Right lobe of liver (tissue), 4 donors: ENCODE measurements around the gene GRIN2C.

Experiments used
- POLR2A ChIP-seq: fragments of 450-650 bp; IDR thresholded peaks from one replicate; pipeline ENCODE4 v1.6.1; 2017; ENCODE audit warnings: antibody characterized with exemption, mild to moderate bottlenecking
- TF ChIP-seq, protein P1 (sequence below), 4 donors: fragments of 200-600 bp in 3 of 4; fragments of 450-650 bp in 1 of 4; IDR thresholded peaks; one replicate each; pipeline versions ENCODE4 v1.5.1 to v1.8.0; 2016 to 2022; ENCODE audit warnings: antibody characterized with exemption in 4 of 4, mild to moderate bottlenecking in 2 of 4
- donor health status: DM: no; HTN: no; CAD: no.
- donor health status: DM: no; HTN: no; CAD: no.
- donor health status: DM: no; HTN: yes; CAD: no.

DNA sequence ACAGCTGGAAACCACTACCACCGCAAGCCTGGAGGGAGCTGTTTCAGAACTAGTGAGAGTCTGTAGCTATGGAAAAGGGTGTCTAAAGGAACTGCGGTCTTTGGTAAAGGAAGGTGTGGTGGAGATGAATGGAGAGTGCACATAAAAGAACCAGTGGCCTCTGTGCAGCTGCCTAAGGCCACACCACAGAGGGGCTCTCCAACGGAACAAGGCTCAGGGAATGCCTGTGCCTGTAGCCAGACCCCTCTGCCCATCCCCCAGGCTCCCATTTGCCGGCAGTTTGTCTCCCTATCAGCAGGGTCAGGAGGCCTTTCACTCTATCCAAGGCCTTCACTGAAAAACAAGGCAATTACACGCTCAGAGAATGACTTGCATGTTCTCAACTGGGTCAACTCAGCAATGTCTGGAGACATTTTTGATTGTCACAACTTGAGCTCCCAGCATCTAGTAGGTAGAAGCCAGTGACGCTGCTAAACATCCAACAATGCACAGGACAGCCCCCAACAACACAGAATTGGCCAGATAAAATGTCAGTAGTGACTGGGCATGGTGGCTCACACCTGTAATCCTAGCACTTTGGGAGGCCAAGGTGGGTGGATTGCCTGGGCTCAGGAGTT is 16.4 kb upstream of the GRIN2C start:
- TF ChIP-seq, protein P1, sequence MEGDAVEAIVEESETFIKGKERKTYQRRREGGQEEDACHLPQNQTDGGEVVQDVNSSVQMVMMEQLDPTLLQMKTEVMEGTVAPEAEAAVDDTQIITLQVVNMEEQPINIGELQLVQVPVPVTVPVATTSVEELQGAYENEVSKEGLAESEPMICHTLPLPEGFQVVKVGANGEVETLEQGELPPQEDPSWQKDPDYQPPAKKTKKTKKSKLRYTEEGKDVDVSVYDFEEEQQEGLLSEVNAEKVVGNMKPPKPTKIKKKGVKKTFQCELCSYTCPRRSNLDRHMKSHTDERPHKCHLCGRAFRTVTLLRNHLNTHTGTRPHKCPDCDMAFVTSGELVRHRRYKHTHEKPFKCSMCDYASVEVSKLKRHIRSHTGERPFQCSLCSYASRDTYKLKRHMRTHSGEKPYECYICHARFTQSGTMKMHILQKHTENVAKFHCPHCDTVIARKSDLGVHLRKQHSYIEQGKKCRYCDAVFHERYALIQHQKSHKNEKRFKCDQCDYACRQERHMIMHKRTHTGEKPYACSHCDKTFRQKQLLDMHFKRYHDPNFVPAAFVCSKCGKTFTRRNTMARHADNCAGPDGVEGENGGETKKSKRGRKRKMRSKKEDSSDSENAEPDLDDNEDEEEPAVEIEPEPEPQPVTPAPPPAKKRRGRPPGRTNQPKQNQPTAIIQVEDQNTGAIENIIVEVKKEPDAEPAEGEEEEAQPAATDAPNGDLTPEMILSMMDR (IDR thresholded peaks at IDR 0.05): no peak
- no peak for TF ChIP-seq POLR2A
